HG03159 (cell line): ENCODE results near the gene ITGAV.

Experiments used
- ATAC-seq: cut with Tn5 transposase; IDR thresholded peaks from one replicate; pipeline ENCODE4 v1.9.1; 2021; ENCODE audit warnings: mild to moderate bottlenecking, moderate library complexity; ENCODE audit not compliant: unreplicated experiment

ITGAV gene

DNA sequence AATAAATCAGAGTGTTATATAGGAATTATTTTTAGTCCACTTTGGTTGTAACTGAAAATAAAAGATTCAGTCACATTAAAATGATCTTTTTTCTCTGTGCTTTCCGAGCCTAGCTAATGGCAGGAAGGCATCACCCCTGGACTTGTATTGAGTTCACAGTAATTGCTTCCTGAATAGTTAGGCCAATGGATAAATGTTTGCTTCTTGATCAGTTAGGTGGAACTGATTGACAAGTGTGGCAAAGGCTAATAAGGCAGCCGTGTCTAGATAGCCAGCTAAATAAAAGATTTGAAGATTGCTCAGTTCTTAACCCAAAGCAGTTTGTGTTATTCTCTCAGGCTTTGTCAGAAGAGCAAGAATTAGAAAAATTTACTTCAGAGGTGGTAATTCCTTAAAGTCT is 124.8 kb downstream of the ITGAV start:
- no peak for ATAC-seq

DNA sequence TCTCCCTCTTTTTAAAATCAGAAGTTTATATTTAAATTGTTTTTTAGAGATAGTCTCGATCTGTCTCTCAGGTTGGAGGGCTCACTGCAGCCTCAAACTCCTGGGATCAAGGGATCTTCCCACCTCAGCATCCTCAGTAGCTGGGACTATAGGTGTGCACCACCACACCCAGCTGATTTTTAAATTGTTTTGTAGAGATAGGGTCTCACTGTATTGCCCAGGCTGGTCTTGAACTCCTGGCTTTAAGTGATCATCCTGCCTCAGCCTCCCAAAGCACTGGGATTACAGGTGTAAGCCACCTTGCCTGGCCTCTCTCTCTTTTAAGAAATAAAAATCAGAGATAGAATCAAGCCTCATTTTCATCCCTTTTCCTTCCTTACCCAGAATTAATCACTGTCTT is 126.1 kb downstream of the ITGAV start:
- no peak for ATAC-seq

DNA sequence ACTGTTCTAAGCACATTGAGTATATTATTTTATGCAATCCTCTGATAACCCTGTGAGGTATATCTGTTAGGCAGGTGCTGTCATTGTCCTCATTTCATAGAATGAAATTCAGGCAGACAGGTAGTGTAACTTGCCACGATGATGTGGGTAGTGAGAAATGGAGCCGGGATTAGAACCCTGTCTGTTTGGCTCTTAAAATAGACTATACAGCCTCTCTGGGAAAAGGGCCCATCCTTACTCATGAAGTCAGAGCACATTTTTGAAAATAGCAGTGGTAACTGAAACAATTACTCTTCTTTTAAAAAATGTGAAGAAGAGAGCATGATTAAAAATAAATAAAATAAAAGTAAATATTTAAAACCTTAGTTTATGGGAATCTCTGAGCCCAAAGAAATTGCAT is 127.0 kb downstream of the ITGAV start:
- no peak for ATAC-seq

DNA sequence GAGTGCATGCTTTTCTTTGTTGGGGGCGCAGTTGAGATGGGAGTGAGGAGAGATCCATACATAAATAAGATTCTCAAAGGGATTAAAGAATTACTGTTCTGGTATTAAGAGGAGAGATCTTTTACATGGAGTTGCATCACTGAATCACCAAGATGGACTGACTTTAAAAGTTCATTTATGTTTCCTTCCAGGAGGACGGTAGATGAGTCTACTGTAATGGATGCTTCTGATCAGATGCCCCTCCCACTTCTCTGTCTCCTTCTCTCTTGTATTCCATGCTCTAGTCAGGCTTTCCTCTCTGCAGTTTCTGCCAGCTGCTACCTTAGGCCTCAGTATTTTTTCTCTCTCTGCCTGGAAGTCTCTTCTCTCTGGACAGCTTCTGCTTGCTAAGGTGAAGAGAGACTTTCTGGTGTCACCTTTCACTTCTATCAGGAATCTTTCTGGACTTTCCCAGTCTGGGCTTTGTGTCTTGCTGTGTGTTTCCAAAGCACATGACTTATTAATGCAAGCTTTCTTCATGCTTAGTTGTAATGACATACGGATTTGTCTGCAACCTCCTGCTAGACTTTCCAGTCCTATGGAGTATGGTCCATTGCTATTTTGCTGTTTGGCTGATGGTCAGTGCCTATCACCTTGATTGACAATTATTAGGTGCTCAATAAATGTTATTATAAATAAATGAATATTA is 127.6 kb downstream of the ITGAV start:
- ATAC-seq, result no peak

DNA sequence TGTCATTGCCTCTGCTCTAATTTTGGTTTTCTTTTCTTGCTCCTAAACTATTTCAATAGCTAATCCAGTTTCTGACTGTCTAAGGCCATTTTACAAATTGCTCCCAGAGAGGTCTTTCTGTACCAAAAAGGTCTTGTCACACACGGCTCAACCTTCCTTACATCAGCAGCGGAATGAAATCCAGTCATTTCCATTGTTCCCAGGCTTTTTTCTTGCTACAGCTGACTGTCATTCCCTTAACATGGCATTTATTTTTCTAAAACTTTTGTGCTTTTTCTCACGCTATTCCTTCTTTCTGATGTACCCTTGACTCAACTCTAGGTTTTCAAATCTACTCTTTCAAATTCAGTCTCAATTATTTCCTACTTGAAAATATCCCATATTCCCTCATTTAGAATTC is 128.3 kb downstream of the ITGAV start:
- ATAC-seq, result no peak

DNA sequence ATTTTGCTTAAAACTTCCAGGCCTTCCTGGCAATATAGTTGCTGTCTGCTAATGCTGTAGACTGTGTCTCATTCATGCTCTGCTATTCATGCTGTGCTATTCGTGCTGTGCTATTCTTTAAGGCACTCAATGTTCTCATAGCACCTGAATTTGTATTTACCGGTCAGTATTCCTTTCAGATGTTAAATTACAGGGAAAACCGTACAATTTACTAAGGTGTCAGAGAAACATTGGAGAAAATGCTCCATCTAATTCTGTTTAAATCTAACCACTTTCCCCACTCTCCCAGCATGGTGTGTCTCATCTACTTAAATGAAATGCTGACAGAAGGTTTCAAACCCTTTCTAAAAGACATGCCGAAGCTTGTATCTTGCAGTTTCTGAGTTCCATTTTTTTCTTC is 129.0 kb downstream of the ITGAV start:
- no peak for ATAC-seq

DNA sequence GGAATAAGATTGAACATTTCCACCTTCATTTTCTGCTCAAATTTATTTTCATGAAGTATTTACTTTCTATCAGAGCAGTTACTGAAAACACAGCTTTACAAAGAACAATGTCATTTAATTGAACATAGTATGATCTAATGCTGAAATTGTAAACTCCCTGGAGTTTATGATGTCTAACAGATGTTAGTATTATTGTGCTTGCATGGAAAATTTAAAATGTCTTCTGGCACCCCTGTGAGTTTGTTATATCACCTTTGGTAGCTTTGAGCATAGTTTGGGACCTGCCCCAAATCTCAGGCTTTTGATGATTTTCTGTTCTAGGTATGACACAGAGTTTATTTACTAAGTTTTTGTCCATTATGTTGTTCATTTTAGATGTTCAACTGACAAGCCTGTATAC is 132.1 kb downstream of the ITGAV start:
- no peak for ATAC-seq

DNA sequence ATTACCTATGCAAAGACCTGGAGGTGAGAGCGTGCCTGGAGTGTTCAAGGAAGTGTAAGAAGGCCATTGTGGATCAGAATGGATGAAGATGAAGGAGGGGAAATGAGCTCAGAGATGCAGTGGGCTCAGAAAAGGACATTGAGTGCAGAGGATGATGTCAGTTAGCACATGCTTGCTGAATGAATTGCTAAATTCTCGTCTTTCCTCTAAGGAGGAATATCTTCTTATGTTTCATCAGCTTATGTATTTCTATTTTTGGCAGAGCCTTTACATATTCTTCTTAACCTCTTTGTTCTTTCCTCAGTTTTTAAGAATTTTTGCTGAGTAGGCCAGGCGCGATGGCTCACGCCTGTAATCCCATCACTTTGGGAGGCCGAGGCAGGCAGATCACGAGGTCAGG is 134.9 kb downstream of the ITGAV start:
- ATAC-seq, result no peak

DNA sequence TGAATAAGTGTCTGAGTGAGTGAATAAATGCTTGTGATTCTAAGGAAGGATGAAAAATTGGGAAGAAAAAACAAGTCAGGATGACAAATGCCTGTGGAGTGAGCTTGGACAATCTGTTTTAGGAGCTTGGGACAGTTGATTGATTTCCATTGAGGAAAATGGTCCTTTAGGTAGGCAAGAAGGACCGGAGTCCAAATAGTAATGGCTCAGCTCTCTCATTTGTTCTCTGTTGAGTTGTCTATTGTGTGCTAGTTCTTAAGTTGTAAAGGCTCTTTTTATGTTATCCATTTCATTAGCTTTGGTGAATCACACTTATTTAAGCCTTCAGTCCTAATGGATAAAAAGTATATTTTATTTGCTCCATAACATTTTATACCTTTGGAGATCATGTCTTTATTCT is 135.9 kb downstream of the ITGAV start:
- ATAC-seq, result no peak

DNA sequence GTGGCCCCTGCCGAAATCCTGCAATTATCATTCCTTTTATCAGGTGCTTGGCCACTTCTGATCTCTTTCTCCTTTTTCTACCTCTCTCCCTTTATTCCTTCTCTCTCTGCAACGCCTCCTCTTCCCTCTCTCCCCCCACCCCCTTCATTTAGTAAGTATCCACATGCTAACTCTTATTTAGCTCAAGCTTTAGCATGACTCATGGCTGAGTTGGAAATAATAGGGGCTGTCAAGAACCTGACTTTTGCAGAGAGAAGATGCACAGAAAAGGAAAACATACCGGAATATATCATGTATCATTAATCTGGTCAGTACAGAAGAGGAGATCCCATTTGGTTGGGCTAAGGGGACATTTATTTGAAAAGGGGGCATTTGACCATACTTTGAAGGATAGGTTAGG is 137.1 kb downstream of the ITGAV start:
- no peak for ATAC-seq

DNA sequence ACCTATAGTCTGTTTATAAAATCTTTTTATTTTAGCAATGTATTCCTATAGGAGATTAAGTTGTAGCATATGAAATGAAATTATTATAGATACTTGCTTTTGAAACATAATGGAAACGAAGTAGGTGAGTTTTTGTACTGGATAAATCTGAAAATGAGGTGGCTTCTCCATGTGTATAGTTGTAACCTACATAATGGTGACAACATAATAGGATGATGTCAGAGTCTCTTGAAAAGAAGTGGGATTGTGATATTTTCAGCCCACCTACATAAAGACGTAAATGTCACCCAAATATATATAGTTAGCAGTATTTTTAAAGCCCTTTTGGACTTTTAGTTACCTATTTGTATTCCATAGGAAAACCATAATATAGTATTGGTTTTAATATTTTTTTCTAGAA is 138.8 kb downstream of the ITGAV start:
- no peak for ATAC-seq
